Thyroid gland (tissue), 4 donors: ENCODE measurements around the gene AGTPBP1.

ENCODE experiments used
- CTCF ChIP-seq, 6 experiments: fragments of 200-600 bp in 3 of 6; fragments of 450-650 bp in 3 of 6; sonication (generic) in 3 of 6; IDR thresholded peaks; one replicate each; pipeline ENCODE4 v1.5.1; 2016 to 2019; ENCODE audit warnings: antibody characterized with exemption in 6 of 6, mild to moderate bottlenecking in 2 of 6, inconsistent platforms in 1 of 6, moderate library complexity in 1 of 6
- POLR2A ChIP-seq, 2 donors: fragments of 450-650 bp; IDR thresholded peaks; one replicate each; pipeline ENCODE4 v1.6.1; 2017; ENCODE audit warnings: antibody characterized with exemption in 2 of 2, mild to moderate bottlenecking in 2 of 2, moderate library complexity in 1 of 2

- TF ChIP-seq CTCF (IDR thresholded peaks at IDR 0.05) (no peak), POLR2A (IDR thresholded peaks at IDR 0.05) (no peak)
Observed at GRCh38 chr9:85515021-85515420, 226.7 kb downstream of the AGTPBP1 start.
